ENCODE measurements around the gene C3AR1. TPM values are rescaled to one million over a fixed set of nuclear protein-coding genes. Genes with fewer than 3 reads are reported as not detected.
"Not testable (repeated sequence)": the region's sequence is repeated elsewhere in the genome, so short reads cannot be mapped to it uniquely, and the experiment has no call there.

Gene C3AR1
- total and polyA plus RNA-seq, 7 donors: 6.6 to 27.3 (median 10.0) TPM

DNA sequence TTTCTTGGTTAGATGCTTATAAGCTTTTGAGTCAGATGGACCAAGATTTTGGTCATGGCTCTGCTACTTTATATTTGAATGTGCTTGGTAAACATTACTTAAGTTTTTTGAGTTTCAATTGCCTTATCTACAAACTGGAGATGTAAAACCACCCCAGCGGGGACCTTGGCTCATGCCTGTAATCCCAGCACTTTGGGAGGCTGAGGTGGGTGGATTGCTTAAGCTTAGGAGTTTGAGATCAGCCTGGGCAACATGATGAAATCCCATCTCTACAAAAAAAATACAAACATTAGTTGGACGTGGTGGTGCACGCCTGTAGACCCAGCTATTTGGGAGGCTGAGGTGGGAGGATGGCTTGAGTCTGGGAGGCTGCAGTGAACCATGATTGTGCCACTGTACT lies 27.1 kb upstream of the C3AR1 start:
- TF ChIP-seq POLR2A (IDR thresholded peaks at IDR 0.05): no peak
- no peak for TF ChIP-seq EP300 (IDR thresholded peaks at IDR 0.05)
- no peak for TF ChIP-seq POLR2AphosphoS5 (IDR thresholded peaks at IDR 0.05)
- TF ChIP-seq CTCF (IDR thresholded peaks at IDR 0.05): no peak
- DNase-seq: no peak
- WGBS, 2 donors: 94 to 98% methylated on average over 3 of the region's 3 CpGs
- H3K9me3 ChIP-seq: no peaks in the 10 kb centered on the region
- H3K4me1 ChIP-seq: peaks cover 0 to 6% (median 0%) of the 10 kb centered on the region in 4 donors
- H3K4me3 ChIP-seq: no peak overlapping the region
- intact Hi-C loops (cut with DNase I): no loop called here
- H3K36me3 ChIP-seq: peaks cover 29 to 86% (median 60%) of the 10 kb centered on the region in 4 donors
- no peak overlapping the region for H3K27ac ChIP-seq
- no peaks in the 10 kb centered on the region for H3K27me3 ChIP-seq

DNA sequence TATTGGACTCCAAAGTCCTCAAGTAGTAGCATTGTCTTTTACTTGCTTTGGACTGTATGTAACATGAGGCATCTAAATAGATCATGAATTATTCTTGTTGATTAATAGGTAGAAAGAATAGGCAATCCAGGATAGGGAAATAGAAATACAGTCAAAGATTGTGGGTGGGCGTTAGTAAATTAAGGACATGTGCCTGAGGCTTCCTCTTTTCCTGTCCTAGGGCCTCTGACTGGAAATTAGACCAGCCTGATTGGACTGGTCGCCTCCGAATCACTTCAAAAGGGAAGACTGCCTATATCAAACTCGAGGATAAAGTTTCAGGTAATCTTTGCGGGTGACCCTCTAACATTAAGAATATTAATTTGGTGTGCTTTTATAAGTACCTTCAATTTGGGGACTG lies 23.6 kb upstream of the C3AR1 start:
- no peaks in the 10 kb centered on the region for H3K27me3 ChIP-seq
- intact Hi-C loops (cut with DNase I): no loop called here
- peaks cover 19 to 60% (median 44%) of the 10 kb centered on the region in 4 donors for H3K36me3 ChIP-seq
- TF ChIP-seq EP300 (IDR thresholded peaks at IDR 0.05) (no peak), POLR2AphosphoS5 (IDR thresholded peaks at IDR 0.05) (no peak), POLR2A (IDR thresholded peaks at IDR 0.05) (no peak), CTCF (IDR thresholded peaks at IDR 0.05) (no peak)
- no peak overlapping the region for H3K27ac ChIP-seq
- 91 to 94% methylated on average over 5 of the region's 5 CpGs for WGBS, 2 donors
- no peak for DNase-seq
- H3K4me3 ChIP-seq: no peak overlapping the region
- no peaks in the 10 kb centered on the region for H3K9me3 ChIP-seq
- H3K4me1 ChIP-seq: peaks cover 0 to 7% (median under 1%) of the 10 kb centered on the region in 4 donors

- peaks cover 19 to 55% (median 40%) of the 10 kb centered on the region in 4 donors for H3K36me3 ChIP-seq
- intact Hi-C loops (cut with DNase I): not testable (repeated sequence)
Measured at GRCh38 chr12:8089277-8089676, 23.1 kb upstream of the C3AR1 start.

GRCh38 chr12:8088574-8088973 lies 22.4 kb upstream of the C3AR1 start:
- H3K36me3 ChIP-seq: peaks cover 19 to 48% (median 35%) of the 10 kb centered on the region in 4 donors
- H3K27ac ChIP-seq: no peak overlapping the region
- no peaks in the 10 kb centered on the region for H3K9me3 ChIP-seq
- H3K27me3 ChIP-seq: no peaks in the 10 kb centered on the region
- DNase-seq: no peak
- 55 to 69% methylated on average over 3 of the region's 3 CpGs for WGBS, 2 donors
- TF ChIP-seq EP300 (IDR thresholded peaks at IDR 0.05) (no peak), POLR2A (IDR thresholded peaks at IDR 0.05) (no peak), POLR2AphosphoS5 (IDR thresholded peaks at IDR 0.05) (no peak)
- H3K4me1 ChIP-seq: peaks cover 0 to 12% (median 8%) of the 10 kb centered on the region in 4 donors
- no peak overlapping the region for H3K4me3 ChIP-seq
- intact Hi-C loops (cut with DNase I): no loop called here

More at GRCh38 chr12:8089277-8089676, 23.1 kb upstream of the C3AR1 start:
- H3K27me3 ChIP-seq, H3K9me3 ChIP-seq, DNase-seq, H3K4me1 ChIP-seq, H3K4me3 ChIP-seq, H3K27ac ChIP-seq: not testable (repeated sequence)
- 93 to 94% methylated on average over 11 of the region's 11 CpGs for WGBS, 2 donors

DNA sequence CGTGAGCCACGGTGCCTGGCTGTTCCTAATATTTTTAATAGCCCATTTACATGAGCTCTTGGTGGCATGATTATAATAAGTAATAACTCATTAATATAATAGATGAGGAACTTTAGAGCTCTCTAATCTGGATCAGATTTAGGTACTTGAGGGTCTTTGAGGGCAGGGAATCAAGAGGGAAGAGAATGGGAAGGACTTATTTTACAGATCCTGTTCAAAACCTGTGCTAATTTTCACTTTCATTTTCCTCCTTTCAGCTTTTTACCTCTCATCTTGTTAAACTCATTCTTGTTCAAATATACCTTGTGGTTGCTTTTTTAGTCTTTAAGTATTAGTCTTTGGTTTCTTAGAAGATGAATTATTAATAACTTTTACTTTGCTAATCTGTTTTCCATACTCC lies 21.5 kb upstream of the C3AR1 start:
- H3K36me3 ChIP-seq: peaks cover 19 to 39% (median 26%) of the 10 kb centered on the region in 4 donors
- DNase-seq: no peak
- intact Hi-C loops (cut with DNase I): no loop called here
- no peaks in the 10 kb centered on the region for H3K9me3 ChIP-seq
- 80 to 86% methylated on average over 2 of the region's 2 CpGs for WGBS, 2 donors
- H3K4me3 ChIP-seq: no peak overlapping the region
- no peaks in the 10 kb centered on the region for H3K27me3 ChIP-seq
- TF ChIP-seq POLR2AphosphoS5 (IDR thresholded peaks at IDR 0.05): no peak
- no peak for TF ChIP-seq POLR2A (IDR thresholded peaks at IDR 0.05)
- no peak for TF ChIP-seq CTCF (IDR thresholded peaks at IDR 0.05)
- TF ChIP-seq EP300 (IDR thresholded peaks at IDR 0.05): no peak
- no peak overlapping the region for H3K27ac ChIP-seq
- H3K4me1 ChIP-seq: peaks cover 0 to 21% (median 16%) of the 10 kb centered on the region in 4 donors

- peaks cover 0 to 32% (median 26%) of the 10 kb centered on the region in 4 donors for H3K4me1 ChIP-seq
- not testable (repeated sequence) for H3K27me3 ChIP-seq, H3K27ac ChIP-seq, DNase-seq, H3K4me3 ChIP-seq, H3K9me3 ChIP-seq, H3K36me3 ChIP-seq
- intact Hi-C loops (cut with DNase I): loop anchor here (5.0 kb wide), 1 partner anchor 37 kb away; no protein-coding TSS in a partner anchor
- 72 to 78% methylated on average over 3 of the region's 3 CpGs for WGBS, 2 donors
Measured at GRCh38 chr12:8084351-8084750, 18.2 kb upstream of the C3AR1 start.
